Upper lobe of left lung (tissue), 4 donors: ENCODE results near the gene PSD2.

Experiments
- CTCF ChIP-seq, 6 experiments: fragments of 450-650 bp in 4 of 6; fragments of 200-600 bp in 2 of 6; sonication (generic) in 2 of 6; IDR thresholded peaks; one replicate each; pipeline ENCODE4 v1.5.1; 2016 to 2019; ENCODE audit warnings: antibody characterized with exemption in 6 of 6
- EP300 ChIP-seq, 4 donors: sonication (generic); formaldehyde crosslinking; IDR thresholded peaks; one replicate each; pipeline ENCODE4 v1.5.1; 2017; ENCODE audit warnings: antibody characterized with exemption in 4 of 4, control low read depth in 2 of 4
- POLR2A ChIP-seq, 4 donors: fragments of 450-650 bp; IDR thresholded peaks; one replicate each; pipeline ENCODE4 v1.5.1; 2016 to 2017; ENCODE audit warnings: antibody characterized with exemption in 4 of 4, mild to moderate bottlenecking in 2 of 4

DNA sequence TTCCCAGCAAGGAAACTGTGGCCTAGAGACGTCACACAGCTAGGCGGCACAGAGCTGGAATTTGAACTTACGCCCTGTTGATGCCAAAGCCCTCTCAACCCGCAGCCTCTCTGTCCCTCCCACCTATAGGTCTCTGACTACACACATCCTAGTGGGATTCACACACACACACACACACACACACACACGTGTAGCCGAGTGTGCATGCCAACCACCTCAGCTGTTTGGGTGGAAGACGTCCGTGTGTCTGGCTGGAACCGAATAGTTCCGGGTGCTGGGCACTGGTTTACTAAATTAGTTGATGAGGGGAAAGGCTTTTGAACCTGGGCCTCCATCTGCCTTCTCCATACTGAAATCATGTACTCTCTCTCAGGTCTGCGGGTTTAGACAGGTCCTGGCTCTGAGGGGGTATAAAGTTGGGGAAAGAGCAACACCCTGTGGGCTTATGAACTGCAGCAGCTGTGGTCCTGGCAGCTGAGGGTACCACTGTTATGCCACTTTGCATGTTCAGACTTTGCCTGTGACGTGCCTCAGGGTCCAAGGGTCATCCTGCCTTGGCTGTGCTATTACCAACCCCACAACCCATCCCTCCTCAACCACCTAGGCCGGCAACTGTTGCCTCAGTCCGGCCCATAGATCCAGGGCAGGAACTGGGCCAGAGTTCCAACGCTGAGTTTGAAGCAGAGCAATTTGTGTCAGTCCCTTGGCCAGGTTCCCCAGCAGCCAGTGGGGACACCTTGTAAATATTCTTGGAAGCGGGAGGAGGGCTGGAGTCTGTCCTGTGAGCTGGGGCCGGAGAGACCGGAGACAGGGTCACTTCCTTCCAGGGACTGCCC is 50.5 kb downstream of the PSD2 start:
- TF ChIP-seq CTCF (IDR thresholded peaks at IDR 0.05) (no peak), POLR2A (IDR thresholded peaks at IDR 0.05) (no peak), EP300 (IDR thresholded peaks at IDR 0.05) (no peak)
